Midbrain (tissue), 1 donor: ENCODE results near the gene TRIB2.
"Not testable (repeated sequence)": the region's sequence is repeated elsewhere in the genome, so short reads cannot be mapped to it uniquely, and the experiment has no call there.

Experiments
- DNase-seq: peaks from one replicate; lab custom pipeline; 2025; lab: John Stamatoyannopoulos, UW

Gene TRIB2

GRCh38 chr2:12716282-12717190 lies at the start of gene TRIB2:
TRIB2 (plus strand) TSS chr2:12716936; CDS start chr2:12718308, 1,372 bp downstream.
- DNase-seq, result peak; percentile 90

- no peak for DNase-seq
Measured at GRCh38 chr2:12669036-12669435, 47.7 kb upstream of the TRIB2 start.

GRCh38 chr2:12672711-12673315 lies 43.9 kb upstream of the TRIB2 start:
- no peak for DNase-seq

GRCh38 chr2:12674644-12675328 lies 42.0 kb upstream of the TRIB2 start:
- no peak for DNase-seq

GRCh38 chr2:12675352-12675795 lies 41.4 kb upstream of the TRIB2 start:
- DNase-seq, result no peak

GRCh38 chr2:12675801-12676200 lies 40.9 kb upstream of the TRIB2 start:
- DNase-seq, result no peak

GRCh38 chr2:12676771-12677170 lies 40.0 kb upstream of the TRIB2 start:
- DNase-seq, result no peak

GRCh38 chr2:12678186-12678585 lies 38.5 kb upstream of the TRIB2 start:
- no peak for DNase-seq

- DNase-seq, result no peak
Measured at GRCh38 chr2:12679550-12680072, 37.1 kb upstream of the TRIB2 start.

- not testable (repeated sequence) for DNase-seq
Measured at GRCh38 chr2:12680115-12680514, 36.6 kb upstream of the TRIB2 start.

- DNase-seq, result no peak
Measured at GRCh38 chr2:12682017-12682416, 34.7 kb upstream of the TRIB2 start.

GRCh38 chr2:12683457-12684100 lies 33.2 kb upstream of the TRIB2 start:
- DNase-seq, result no peak

- no peak for DNase-seq
Measured at GRCh38 chr2:12684471-12684936, 32.2 kb upstream of the TRIB2 start.

- no peak for DNase-seq
Measured at GRCh38 chr2:12685145-12685544, 31.6 kb upstream of the TRIB2 start.

- no peak for DNase-seq
Measured at GRCh38 chr2:12685956-12686355, 30.8 kb upstream of the TRIB2 start.

- DNase-seq, result no peak
Measured at GRCh38 chr2:12686708-12687283, 29.9 kb upstream of the TRIB2 start.

GRCh38 chr2:12688091-12688490 lies 28.6 kb upstream of the TRIB2 start:
- DNase-seq, result no peak

- no peak for DNase-seq
Measured at GRCh38 chr2:12688893-12689292, 27.8 kb upstream of the TRIB2 start.

GRCh38 chr2:12693509-12693908 lies 23.2 kb upstream of the TRIB2 start:
- no peak for DNase-seq

GRCh38 chr2:12694990-12695774 lies 21.6 kb upstream of the TRIB2 start:
- no peak for DNase-seq

GRCh38 chr2:12697617-12698016 lies 19.1 kb upstream of the TRIB2 start:
- DNase-seq, result no peak
